ENCODE measurements around the gene FHIT.
"Not testable (repeated sequence)": the region's sequence is repeated elsewhere in the genome, so short reads cannot be mapped to it uniquely, and the experiment has no call there.

Gene FHIT

GRCh38 chr3:61117045-61117898, 134.0 kb downstream of the FHIT start:
- DNase-seq (ENCODE audit: low read depth in 3 of 3, low spot score in 1 of 3), result no peak

GRCh38 chr3:61114316-61114953, 136.8 kb downstream of the FHIT start:
- DNase-seq (ENCODE audit: low read depth in 3 of 3, low spot score in 1 of 3), result no peak

GRCh38 chr3:61111825-61112224, 139.4 kb downstream of the FHIT start:
- no peak for DNase-seq (ENCODE audit: low read depth in 3 of 3, low spot score in 1 of 3)

- no peak for DNase-seq (ENCODE audit: low read depth in 3 of 3, low spot score in 1 of 3)
Measured at GRCh38 chr3:61110576-61110975, 140.7 kb downstream of the FHIT start.

GRCh38 chr3:61108247-61109019, 142.8 kb downstream of the FHIT start:
- DNase-seq (ENCODE audit: low read depth in 3 of 3, low spot score in 1 of 3), result no peak

- no peak for DNase-seq (ENCODE audit: low read depth in 3 of 3, low spot score in 1 of 3)
Measured at GRCh38 chr3:61094608-61095007, 156.6 kb downstream of the FHIT start.

- DNase-seq (ENCODE audit: low read depth in 3 of 3, low spot score in 1 of 3), result no peak
Measured at GRCh38 chr3:61093364-61093763, 157.9 kb downstream of the FHIT start.

- no peak for DNase-seq (ENCODE audit: low read depth in 3 of 3, low spot score in 1 of 3)
Measured at GRCh38 chr3:61092870-61093269, 158.4 kb downstream of the FHIT start.

GRCh38 chr3:61090389-61091169, 160.7 kb downstream of the FHIT start:
- DNase-seq (ENCODE audit: low read depth in 3 of 3, low spot score in 1 of 3), result no peak

- no peak for DNase-seq (ENCODE audit: low read depth in 3 of 3, low spot score in 1 of 3)
Measured at GRCh38 chr3:61087465-61087864, 163.8 kb downstream of the FHIT start.

- no peak for DNase-seq (ENCODE audit: low read depth in 3 of 3, low spot score in 1 of 3)
Measured at GRCh38 chr3:61081554-61081953, 169.7 kb downstream of the FHIT start.

GRCh38 chr3:61080737-61081445, 170.4 kb downstream of the FHIT start:
- DNase-seq (ENCODE audit: low read depth in 3 of 3, low spot score in 1 of 3), result no peak

- no peak for DNase-seq (ENCODE audit: low read depth in 3 of 3, low spot score in 1 of 3)
Measured at GRCh38 chr3:61078048-61078752, 173.1 kb downstream of the FHIT start.

- no peak for DNase-seq (ENCODE audit: low read depth in 3 of 3, low spot score in 1 of 3)
Measured at GRCh38 chr3:61077551-61077950, 173.7 kb downstream of the FHIT start.

- no peak for DNase-seq (ENCODE audit: low read depth in 3 of 3, low spot score in 1 of 3)
Measured at GRCh38 chr3:61074783-61075182, 176.5 kb downstream of the FHIT start.

- no peak for DNase-seq (ENCODE audit: low read depth in 3 of 3, low spot score in 1 of 3)
Measured at GRCh38 chr3:61073566-61074165, 177.6 kb downstream of the FHIT start.

GRCh38 chr3:61068084-61068483, 183.2 kb downstream of the FHIT start:
- DNase-seq (ENCODE audit: low read depth in 3 of 3, low spot score in 1 of 3), result no peak

- no peak for DNase-seq (ENCODE audit: low read depth in 3 of 3, low spot score in 1 of 3)
Measured at GRCh38 chr3:61066800-61067199, 184.5 kb downstream of the FHIT start.

GRCh38 chr3:61066222-61066621, 185.0 kb downstream of the FHIT start:
- DNase-seq (ENCODE audit: low read depth in 3 of 3, low spot score in 1 of 3), result not testable (repeated sequence)
